Astrocyte of the cerebellum (primary cell): ENCODE measurements around the gene KIAA1328.
"Not testable (repeated sequence)": the region's sequence is repeated elsewhere in the genome, so short reads cannot be mapped to it uniquely, and the experiment has no call there.

ENCODE experiments used
- DNase-seq: peaks from one replicate; pipeline ENCODE4 v3.0.0-alpha.2; 2011; ENCODE audit warnings: low read depth
- H3K4me3 ChIP-seq: 2 replicates; pipeline ENCODE4 v1.5.1; 2011; ENCODE audit warnings: mild to moderate bottlenecking, low read depth, low read length, moderate library complexity
- in situ Hi-C: cut with HindIII; loops from 2 replicates; pipeline ENCODE4 v1.10.0; 2017; ENCODE audit warnings: low sequenced_read_pairs
- TF ChIP-seq, protein P1 (sequence below): IDR thresholded peaks from 2 replicates; pipeline ENCODE4 v1.5.1; 2012; ENCODE audit warnings: low read length, low read depth, moderate library complexity, mild to moderate bottlenecking; ENCODE audit errors: missing control alignments

The KIAA1328 gene

DNA sequence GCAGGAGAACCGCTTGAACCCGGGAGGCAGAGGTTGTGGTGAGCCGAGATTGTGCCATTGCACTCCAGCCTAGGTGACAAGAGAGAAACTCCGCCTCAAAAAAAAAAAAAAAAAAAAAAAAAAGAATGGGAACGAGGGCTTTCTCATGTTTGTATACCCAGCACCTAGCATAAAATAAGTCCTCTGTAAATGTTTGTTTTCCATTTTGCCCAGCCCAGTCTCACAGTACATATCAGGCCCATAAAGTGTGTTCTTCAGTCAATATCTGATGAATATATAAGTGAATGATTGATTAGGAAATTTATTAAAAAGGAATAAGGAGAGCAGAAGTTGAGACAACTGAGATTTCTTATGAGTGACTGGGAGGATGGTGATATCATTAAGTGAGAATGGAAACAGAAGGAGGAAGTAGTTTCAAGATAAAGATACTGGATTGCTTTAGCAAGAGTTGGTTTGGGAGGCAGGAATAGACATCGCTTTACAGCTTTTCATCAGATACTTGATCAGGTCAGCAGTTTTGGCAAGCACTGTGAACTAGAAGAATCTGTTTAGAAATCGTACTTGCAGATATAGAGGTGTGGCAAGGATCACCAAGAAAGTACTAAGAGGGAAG, 327.5 kb downstream of the KIAA1328 start:
- TF ChIP-seq, protein P1, sequence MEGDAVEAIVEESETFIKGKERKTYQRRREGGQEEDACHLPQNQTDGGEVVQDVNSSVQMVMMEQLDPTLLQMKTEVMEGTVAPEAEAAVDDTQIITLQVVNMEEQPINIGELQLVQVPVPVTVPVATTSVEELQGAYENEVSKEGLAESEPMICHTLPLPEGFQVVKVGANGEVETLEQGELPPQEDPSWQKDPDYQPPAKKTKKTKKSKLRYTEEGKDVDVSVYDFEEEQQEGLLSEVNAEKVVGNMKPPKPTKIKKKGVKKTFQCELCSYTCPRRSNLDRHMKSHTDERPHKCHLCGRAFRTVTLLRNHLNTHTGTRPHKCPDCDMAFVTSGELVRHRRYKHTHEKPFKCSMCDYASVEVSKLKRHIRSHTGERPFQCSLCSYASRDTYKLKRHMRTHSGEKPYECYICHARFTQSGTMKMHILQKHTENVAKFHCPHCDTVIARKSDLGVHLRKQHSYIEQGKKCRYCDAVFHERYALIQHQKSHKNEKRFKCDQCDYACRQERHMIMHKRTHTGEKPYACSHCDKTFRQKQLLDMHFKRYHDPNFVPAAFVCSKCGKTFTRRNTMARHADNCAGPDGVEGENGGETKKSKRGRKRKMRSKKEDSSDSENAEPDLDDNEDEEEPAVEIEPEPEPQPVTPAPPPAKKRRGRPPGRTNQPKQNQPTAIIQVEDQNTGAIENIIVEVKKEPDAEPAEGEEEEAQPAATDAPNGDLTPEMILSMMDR, result no peak
- DNase-seq, result no peak
- H3K4me3 ChIP-seq, result no peak overlapping the region
- in situ Hi-C loops, result no loop called here

DNA sequence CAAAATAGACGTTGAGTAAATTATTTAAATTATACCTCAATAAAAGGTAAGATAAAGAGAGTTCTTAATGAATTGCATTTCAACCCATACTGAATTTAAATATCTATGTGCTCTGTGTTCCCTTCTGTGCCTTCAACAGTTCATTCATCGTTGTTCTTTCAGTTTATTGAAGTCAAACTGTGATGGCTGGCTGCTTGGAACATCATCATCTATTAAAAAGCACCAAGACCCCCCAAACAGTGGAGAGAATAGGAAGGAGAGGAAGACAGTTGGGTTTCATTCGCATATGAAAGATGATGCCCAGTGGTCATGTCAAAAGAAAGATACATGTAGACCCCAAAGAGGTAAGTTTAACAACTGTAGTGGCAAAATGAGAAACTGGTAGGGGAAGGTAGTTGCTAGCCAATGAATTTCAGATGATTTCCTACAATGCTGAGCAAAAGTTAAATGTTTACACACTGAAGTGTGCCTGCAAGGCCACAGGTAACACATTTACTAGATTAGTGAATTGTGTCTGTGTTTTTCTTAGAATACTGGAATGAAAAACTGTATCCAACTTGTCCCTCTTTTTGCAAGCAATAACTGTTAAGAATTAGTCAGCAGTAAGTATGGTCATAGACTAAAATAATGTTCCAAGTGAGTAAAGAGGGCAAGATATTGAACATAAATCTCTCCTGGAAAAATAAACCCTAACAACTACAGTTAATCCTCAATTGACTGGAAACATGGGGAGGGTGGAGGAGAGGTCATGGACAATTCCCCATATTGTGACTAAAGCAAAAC, 331.3 kb downstream of the KIAA1328 start:
- no peak for DNase-seq
- TF ChIP-seq, protein P1, result no peak
- no peak overlapping the region for H3K4me3 ChIP-seq
- in situ Hi-C loops, result no loop called here

DNA sequence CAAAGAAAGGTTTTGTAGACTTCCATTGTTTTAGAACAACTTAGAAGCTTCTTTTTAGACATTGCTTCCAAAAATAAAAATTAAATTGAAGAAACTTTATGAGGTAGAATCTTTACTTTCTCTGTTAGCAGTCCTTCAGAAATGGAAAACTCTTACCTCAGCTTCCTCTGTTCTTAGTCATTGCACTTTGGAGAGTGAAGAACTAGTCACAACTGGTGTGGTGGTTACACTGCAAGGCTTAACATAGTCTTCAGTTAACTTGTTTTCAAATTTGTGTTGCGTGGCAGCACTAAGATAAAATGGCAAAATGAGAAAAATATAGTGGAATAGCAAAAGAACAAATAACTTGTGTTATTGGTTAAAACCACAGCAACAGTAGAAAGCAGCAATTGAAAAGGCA, 332.6 kb downstream of the KIAA1328 start:
- no peak for DNase-seq
- in situ Hi-C loops, result no loop called here
- TF ChIP-seq, protein P1, result no peak
- H3K4me3 ChIP-seq, result no peak overlapping the region

DNA sequence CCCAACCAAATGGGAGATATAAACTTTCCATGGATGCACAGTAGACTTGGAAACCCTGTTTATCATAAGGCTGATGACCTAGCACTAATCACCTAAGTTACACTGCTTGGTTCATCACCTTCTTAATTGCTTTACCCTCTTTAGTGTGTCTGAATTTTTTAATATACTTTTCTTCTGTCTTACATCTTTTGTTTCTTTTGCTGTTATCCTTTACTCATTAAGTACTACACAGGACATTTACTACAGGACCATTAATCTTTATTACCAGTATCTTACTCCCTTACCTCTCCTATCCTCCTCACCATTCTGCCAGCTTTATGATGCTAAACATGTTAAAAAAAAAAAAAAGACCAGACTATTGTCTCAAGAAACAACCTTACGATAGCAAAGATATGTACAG, 333.6 kb downstream of the KIAA1328 start:
- no peak overlapping the region for H3K4me3 ChIP-seq
- in situ Hi-C loops, result no loop called here
- TF ChIP-seq, protein P1, result no peak
- no peak for DNase-seq

DNA sequence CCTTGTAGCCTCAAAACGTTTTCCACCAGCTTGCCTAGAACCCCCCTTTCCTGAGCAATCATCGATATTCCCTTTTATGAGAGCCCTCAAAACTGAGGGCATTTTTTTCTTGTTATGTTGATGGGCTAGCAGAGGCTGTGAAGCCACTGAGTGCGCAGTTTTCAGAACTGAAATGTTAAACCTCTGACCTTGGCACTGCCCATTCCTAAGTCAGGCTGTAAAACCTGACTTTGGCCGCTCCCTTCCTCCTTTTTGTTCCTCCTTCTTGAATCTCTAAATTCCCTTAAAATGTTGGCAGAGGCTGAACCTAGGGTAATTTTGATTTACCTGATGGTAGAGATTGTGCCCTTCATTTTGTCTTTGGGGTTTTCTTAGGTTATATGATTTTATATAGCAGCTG, 334.2 kb downstream of the KIAA1328 start:
- TF ChIP-seq, protein P1, result no peak
- DNase-seq, result no peak
- in situ Hi-C loops, result no loop called here
- H3K4me3 ChIP-seq, result no peak overlapping the region

DNA sequence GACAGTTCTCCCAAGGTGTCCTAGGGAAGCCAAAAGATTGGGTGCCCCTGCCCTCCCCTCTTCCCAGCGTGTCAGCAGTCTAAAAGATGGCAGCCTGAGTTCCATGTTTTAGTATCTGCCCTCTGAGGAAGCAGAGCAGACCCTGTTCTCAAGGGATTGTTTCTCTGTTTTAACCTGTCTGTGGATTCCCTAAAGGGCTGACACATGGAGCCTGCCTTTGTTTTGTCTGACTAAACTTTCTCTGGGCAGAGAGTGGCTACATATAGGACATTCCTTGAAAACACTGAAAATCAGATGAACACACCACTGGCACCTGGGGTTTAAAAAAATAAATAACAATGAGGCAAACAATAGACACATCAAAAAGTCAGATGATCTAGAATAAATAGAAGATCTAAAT, 337.6 kb downstream of the KIAA1328 start:
- TF ChIP-seq, protein P1, result no peak
- no peak for DNase-seq
- H3K4me3 ChIP-seq, result no peak overlapping the region
- in situ Hi-C loops, result no loop called here

DNA sequence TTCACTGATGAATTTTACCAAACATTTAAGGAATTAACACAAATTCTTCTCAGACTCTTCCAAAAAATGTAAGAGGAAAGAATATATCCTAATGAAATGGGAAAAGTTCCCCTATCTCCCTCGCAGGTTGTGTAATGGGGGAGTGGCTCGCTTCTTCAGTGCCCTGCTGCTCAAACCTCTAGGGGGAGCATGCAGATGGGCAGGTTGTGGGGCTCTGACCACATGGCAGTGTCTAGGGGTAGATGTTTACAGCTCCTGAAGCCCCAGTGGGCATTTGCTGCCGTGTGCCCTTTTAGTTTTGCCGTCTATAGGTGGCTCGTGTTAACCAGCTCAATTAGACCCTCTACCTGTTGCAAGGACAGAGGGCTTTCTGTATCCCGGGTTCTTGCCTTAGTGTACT, 338.0 kb downstream of the KIAA1328 start:
- H3K4me3 ChIP-seq, in situ Hi-C loops, DNase-seq: not testable (repeated sequence)
